Activated T-helper 1 cell treated with Interleukin-2 at 50 U/mL for 16 hours (primary cell): Measurements from ENCODE around the gene PATL2.
"Not testable (repeated sequence)": the region's sequence is repeated elsewhere in the genome, so short reads cannot be mapped to it uniquely, and the experiment has no call there.

Experiments
- DNase-seq: peaks from one replicate; pipeline ENCODE4 v3.0.0-alpha.2; 2020; ENCODE audit warnings: low read depth

PATL2 gene

GRCh38 chr15:44647036-44647435 is 64.1 kb downstream of the PATL2 start:
- DNase-seq, result no peak

- no peak for DNase-seq
Observed at GRCh38 chr15:44646460-44646859, 64.7 kb downstream of the PATL2 start.

GRCh38 chr15:44641651-44642050 is 69.5 kb downstream of the PATL2 start:
- DNase-seq, result no peak

DNA sequence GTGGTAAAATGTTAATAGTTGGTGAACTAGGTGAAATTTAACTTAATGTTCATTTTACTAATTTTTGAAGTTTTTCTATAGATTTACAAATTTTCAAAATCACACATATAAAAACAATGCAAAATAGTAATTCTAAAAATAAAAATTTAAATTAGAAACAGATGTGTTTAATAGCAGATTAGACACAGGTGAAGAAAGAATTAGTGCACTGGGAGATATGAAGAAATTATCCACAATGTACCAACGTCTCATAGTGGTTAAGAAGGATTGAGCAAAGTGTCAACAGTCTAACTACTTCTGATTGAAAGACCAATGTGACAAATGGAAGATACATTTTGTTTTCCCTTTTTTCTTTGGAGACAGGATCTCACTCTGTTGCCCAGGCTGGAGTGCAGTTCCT is 74.1 kb downstream of the PATL2 start:
- no peak for DNase-seq

DNA sequence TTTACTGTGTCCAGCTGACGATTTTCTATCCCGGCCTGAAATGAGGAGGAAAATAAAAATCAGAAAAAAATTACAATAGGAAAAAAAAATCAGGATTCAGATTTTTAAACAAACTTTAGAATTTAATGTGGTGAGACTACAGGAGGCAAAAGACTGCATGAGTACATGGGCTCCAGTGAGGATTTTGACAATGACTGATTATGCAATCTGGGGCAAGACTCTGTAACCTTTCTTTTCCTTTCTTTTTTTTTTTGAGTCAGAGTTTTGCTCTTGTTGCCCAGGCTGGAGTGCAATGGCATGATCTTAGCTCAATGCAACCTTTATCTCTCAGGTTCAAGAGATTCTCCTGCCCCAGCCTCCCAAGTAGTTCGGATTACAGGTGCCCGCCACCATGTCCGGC is 77.5 kb downstream of the PATL2 start:
- DNase-seq, result no peak

DNA sequence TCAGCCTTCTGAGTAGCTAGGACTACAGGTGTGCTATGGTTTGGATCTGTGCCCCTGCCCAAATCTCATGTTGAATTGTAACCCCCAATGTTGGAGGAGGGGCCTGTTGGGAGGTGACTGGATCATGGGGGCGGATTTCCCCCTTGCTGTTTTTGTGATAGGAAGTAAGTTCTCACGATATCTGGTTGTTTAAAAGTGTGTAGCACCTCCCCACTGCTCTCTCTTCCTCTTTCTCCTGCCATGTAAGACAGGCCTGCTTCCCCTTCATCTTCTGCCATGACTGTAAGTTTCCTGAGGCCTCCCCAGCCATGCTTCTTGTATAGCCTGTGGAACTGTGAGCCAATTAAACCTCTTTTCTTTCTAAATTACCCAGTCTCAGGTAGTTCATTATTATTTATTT is 85.8 kb downstream of the PATL2 start:
- DNase-seq, result not testable (repeated sequence)

DNA sequence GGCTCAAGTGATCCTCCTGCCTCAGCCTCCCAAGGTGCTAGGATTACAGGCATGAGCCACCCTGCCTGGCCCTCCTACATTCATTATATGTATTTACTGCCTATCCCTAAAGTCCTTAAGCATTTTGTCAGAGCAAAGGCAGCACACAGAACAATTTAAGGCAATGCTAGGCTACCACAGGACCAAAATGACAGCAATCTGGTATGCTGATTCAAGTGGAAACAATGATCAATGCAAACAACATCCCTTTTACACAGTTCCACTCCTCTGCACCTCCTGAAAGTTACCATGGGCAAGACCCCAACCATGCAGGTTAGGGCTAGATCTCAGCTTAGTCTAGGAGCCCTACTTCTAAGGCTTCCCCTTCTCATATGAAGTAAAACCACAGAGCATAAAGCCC is 87.9 kb downstream of the PATL2 start:
- no peak for DNase-seq

DNA sequence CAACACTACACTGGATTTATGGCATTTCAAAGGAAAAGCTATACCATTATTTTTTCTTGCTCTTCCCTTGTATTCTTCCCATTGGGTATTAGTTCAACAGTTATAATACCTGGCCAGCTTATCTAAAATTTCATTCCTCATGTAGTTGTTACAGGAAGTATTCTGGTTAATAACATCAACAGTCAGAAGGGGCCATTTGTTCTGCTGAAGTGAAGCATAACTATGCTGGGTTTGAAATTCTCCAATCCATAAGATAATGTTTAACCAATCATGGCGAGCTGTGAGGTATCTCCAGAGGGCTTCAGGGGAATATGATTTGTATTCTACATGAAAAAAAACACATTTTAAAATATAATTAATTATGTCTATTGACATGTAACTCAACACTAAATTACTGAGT is 91.0 kb downstream of the PATL2 start:
- DNase-seq, result no peak

- no peak for DNase-seq
Observed at GRCh38 chr15:44616974-44617373, 94.1 kb downstream of the PATL2 start.
